RWPE1 (cell line): Measurements from ENCODE around the gene SSTR3.

ENCODE experiments used
- CTCF ChIA-PET: fragments of 350-600 bp; sonication (Branson Sonifier 250); formaldehyde crosslinking; extraction: SDS; loops from one replicate; lab custom pipeline; 2021; lab: Yijun Ruan, JAX
- POLR2A ChIA-PET: fragments of 400-600 bp; formaldehyde crosslinking; extraction: SDS; loops from one replicate; lab custom pipeline; 2020; ENCODE audit warnings: antibody characterized with exemption; ENCODE audit not compliant: low non-redundant PET; lab: Yijun Ruan, JAX
- DNase-seq: peaks from one replicate; pipeline ENCODE4 v3.0.0; 2012; ENCODE audit warnings: low spot score
- H3K27ac ChIP-seq: fragments of 450-650 bp; 2 replicates; pipeline ENCODE4 v1.5.1; 2017
- TF ChIP-seq, protein P1 (sequence below): fragments of 450-650 bp; conservative IDR thresholded peaks from 2 replicates; pipeline ENCODE4 v1.5.1; 2017; ENCODE audit warnings: low read depth, mild to moderate bottlenecking

SSTR3 gene

DNA sequence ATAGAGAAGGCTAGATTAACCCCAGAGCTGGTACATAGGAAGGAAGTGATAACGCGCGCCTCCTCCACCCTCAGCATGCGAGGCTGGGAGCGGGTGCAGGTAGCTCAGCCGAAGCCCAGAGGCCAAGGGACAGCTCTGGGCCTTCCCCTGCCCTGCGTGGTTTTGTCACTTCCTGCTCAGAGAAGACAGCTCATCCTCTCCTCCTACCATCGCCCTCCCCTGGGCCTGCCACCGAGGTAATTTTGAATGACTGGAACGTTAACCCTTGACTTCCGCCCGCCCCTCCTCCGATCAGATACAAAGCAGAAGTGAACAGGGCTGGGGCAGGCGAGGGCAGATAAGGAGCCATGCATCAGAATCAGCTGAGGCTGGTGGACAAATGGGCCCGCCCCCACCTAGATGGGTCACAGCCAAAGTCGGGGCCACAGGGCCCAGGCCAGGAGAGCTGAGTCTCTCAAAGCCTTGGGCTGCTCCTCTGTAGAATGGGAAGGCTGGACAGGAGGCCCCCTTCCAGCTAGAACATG lies 30.2 kb upstream of the SSTR3 start:
- POLR2A ChIA-PET: no interaction called here
- H3K27ac ChIP-seq: peak overlapping the region; percentile 80
- peak; percentile 30 for DNase-seq
- CTCF ChIA-PET: interaction anchor here (0.6 kb wide), 3 partner anchors 29 to 372 kb away, joined by 3 to 4 read pairs (median 3); no protein-coding TSS in a partner anchor
- TF ChIP-seq, protein P1, sequence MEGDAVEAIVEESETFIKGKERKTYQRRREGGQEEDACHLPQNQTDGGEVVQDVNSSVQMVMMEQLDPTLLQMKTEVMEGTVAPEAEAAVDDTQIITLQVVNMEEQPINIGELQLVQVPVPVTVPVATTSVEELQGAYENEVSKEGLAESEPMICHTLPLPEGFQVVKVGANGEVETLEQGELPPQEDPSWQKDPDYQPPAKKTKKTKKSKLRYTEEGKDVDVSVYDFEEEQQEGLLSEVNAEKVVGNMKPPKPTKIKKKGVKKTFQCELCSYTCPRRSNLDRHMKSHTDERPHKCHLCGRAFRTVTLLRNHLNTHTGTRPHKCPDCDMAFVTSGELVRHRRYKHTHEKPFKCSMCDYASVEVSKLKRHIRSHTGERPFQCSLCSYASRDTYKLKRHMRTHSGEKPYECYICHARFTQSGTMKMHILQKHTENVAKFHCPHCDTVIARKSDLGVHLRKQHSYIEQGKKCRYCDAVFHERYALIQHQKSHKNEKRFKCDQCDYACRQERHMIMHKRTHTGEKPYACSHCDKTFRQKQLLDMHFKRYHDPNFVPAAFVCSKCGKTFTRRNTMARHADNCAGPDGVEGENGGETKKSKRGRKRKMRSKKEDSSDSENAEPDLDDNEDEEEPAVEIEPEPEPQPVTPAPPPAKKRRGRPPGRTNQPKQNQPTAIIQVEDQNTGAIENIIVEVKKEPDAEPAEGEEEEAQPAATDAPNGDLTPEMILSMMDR: no peak

DNA sequence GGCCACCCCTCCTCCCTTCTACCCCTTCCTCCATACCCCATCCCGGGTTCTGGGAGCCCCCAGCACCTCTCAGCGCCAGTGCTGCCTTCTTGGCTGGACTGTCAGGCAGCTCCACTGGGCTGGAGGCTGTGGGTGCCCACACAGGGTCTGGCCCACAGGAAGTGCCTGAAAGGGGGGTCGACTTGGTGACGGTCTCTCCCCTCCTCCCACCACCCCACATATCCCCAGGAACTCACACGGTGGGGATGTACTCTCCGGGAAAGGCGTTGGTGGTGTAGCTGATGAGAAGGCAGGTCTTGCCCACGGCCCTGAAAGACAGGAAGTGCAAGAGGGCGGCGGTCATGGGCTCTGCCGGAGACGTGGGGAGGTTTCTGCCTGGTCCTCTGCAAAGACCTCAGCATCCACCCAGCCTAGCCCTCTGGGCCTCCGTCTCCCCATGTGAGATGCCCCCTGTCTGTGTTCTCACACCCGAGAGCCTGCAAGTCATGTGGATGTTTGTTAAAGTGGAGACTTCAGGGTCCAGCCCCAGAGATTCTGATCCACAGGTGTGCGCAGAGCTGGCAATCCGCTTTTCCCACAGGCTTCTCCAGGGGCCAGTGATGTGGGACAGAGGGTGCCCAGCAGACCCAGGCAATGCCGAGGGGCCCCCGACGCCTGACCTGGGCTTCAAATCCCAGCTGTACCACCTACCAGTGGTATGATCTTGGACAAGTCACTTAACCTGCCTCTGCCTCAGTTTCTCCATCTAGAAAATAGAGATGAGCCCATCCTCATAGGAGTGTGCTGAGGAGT lies 29.3 kb upstream of the SSTR3 start:
- TF ChIP-seq, protein P1: no peak
- peak overlapping the region; percentile 80 for H3K27ac ChIP-seq
- no peak for DNase-seq
- CTCF ChIA-PET: interaction anchor here (0.6 kb wide), 2 partner anchors 122 to 371 kb away, joined by 3 to 4 read pairs; no protein-coding TSS in a partner anchor
- POLR2A ChIA-PET: no interaction called here

DNA sequence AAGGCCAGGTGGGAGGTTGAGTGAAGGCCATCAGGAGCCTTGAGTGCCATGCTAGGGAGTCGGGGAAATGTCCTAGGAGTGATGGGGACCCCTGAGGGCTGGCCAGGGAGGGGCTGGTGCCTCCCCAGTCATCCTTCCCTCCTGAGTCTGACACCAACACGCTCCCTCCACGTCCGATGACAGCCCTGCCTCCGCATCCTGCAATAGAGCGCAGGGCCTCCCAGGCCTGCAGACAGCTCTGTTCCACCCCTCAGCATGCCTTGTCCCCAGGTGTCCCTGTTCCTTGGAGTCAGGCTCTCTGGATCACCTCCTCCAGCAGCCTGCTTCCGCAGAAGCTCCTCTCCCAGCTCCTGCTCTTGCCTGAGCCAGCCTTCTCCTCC lies 28.7 kb upstream of the SSTR3 start:
- no peak for DNase-seq
- ChIA-PET POLR2A (no interaction called here), CTCF (no interaction called here)
- TF ChIP-seq, protein P1: no peak
- H3K27ac ChIP-seq: peak overlapping the region; percentile 80

DNA sequence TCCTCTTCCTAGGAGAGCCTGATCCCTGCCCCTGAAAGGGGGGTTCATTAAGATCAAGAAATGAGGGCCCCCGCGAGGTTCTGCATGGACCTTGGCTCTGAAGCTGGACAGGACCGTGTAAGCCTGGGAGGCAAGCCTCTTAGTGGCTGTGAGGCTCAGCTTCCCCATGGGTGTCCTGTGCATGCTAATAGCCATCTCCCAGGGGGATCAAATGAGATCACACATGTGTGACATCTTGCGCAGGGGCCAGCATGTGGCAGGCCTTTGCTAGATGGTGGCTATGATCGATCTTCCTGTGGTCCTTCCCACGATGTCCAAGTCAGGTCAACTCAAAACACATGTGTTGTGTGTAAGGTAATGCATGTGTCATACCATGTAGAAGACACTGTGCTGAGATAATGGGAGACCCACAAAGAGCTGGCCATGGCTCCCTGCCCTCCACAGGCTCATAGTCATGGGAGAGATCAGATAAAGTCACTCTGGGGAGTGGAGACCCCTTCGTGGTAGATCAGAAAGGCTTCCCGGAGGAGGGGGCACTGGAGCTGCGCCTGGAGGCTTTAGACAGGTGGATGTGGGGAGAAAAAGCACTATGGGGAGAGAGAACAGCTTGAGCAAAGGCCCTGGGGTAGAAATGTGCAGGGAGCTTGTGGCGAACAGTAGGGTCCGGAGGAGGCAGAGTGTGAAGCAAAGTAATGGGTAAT lies 28.1 kb upstream of the SSTR3 start:
- POLR2A ChIA-PET: no interaction called here
- CTCF ChIA-PET: no interaction called here
- peak overlapping the region; percentile 80 for H3K27ac ChIP-seq
- DNase-seq: no peak
- TF ChIP-seq, protein P1: no peak

DNA sequence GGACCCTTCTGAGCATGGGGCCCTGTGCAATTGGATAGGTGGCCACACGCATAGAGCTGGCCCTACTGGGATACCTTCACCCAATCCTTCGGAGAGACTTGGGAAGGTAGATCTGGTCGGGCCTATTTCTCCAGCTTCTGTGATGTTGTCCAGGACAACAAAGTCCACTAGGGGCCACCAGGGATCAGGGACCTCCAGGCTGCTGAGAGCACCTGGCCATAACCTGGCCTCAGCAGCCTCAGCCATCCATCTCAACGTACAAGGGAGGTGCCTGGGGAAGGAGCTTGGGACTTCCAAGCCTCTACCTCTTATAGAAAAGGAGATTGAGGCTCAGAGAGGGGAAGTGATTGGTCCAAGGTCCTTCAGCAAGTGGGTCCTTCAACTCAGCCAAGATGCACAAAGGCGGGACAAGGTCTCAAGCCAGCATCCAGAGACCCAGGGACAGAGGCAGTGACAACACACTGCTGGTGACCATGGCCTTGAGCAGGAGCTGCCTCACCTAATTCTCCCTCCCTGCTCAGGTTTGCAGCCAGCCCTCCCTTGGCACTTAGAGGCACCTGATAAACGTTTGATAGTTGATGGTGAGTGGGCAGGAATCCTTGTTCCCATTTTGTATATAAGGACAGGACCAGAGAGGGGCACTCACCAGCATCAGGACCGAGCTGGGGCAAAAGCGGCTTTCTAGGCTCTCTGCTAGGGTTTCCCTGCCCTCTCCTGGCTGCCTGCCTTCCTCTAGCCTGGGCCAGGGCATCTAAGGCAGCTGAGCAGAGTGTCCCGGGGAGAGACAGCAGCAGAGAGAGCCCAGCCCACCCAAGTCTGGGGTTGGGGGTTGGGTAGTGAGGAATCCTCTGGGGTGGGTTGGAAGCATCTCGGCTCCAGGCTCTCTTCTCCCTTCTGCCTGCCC lies 27.3 kb upstream of the SSTR3 start:
- ChIA-PET POLR2A (no interaction called here), CTCF (interaction anchor here (0.6 kb wide), 1 partner anchor 77 kb away, joined by 3 read pairs; no protein-coding TSS in a partner anchor)

More for the DNA sequence above, 27.3 kb upstream of the SSTR3 start:
- peak overlapping the region; percentile 80 for H3K27ac ChIP-seq
- no peak for DNase-seq
- TF ChIP-seq, protein P1: no peak
